Measurements from ENCODE around the gene IMPDH1. TPM values are rescaled to one million over a fixed set of nuclear protein-coding genes. Genes with fewer than 3 reads are reported as not detected.

The IMPDH1 gene
- total RNA-seq, 2 donors from 2014 or later: 48.1 to 59.7 TPM

- no peak overlapping the region for H3K27ac ChIP-seq
- peaks cover 0 to 8% of the 10 kb centered on the region in 2 donors for H3K4me1 ChIP-seq (ENCODE audit: control insufficient read depth in 1 of 2, low read depth in 2 of 2)
- DNase-seq (ENCODE audit: low spot score): no peak
- H3K27me3 ChIP-seq (replicated peaks; ENCODE audit: insufficient read depth): no peaks in the 10 kb centered on the region
- ATAC-seq (ENCODE audit: insufficient number of reproducible peaks, low FRiP score, low read depth): no peak
- H3K4me3 ChIP-seq: no peak overlapping the region
- no peaks in the 10 kb centered on the region for H3K9me3 ChIP-seq
- TF ChIP-seq, protein P1, sequence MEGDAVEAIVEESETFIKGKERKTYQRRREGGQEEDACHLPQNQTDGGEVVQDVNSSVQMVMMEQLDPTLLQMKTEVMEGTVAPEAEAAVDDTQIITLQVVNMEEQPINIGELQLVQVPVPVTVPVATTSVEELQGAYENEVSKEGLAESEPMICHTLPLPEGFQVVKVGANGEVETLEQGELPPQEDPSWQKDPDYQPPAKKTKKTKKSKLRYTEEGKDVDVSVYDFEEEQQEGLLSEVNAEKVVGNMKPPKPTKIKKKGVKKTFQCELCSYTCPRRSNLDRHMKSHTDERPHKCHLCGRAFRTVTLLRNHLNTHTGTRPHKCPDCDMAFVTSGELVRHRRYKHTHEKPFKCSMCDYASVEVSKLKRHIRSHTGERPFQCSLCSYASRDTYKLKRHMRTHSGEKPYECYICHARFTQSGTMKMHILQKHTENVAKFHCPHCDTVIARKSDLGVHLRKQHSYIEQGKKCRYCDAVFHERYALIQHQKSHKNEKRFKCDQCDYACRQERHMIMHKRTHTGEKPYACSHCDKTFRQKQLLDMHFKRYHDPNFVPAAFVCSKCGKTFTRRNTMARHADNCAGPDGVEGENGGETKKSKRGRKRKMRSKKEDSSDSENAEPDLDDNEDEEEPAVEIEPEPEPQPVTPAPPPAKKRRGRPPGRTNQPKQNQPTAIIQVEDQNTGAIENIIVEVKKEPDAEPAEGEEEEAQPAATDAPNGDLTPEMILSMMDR (IDR thresholded peaks at IDR 0.05): no peak
- peaks cover 23% of the 10 kb centered on the region for H3K36me3 ChIP-seq
These were observed 18.8 kb downstream of the IMPDH1 start for GRCh38 chr7:128390871-128391565.

GRCh38 chr7:128389618-128390329, 20.0 kb downstream of the IMPDH1 start:
- Histone ChIP-seq H3K36me3 (peaks cover 11% of the 10 kb centered on the region), H3K4me1 (ENCODE audit: control insufficient read depth in 1 of 2, low read depth in 2 of 2) (peaks cover 0 to 8% of the 10 kb centered on the region in 2 donors), H3K4me3 (no peak overlapping the region), H3K27ac (no peak overlapping the region), H3K9me3 (no peaks in the 10 kb centered on the region), H3K27me3 (replicated peaks; ENCODE audit: insufficient read depth) (no peaks in the 10 kb centered on the region)
- no peak for DNase-seq (ENCODE audit: low spot score)
- no peak for ATAC-seq (ENCODE audit: insufficient number of reproducible peaks, low FRiP score, low read depth)
- TF ChIP-seq, protein P1 (IDR thresholded peaks at IDR 0.05): no peak

DNA sequence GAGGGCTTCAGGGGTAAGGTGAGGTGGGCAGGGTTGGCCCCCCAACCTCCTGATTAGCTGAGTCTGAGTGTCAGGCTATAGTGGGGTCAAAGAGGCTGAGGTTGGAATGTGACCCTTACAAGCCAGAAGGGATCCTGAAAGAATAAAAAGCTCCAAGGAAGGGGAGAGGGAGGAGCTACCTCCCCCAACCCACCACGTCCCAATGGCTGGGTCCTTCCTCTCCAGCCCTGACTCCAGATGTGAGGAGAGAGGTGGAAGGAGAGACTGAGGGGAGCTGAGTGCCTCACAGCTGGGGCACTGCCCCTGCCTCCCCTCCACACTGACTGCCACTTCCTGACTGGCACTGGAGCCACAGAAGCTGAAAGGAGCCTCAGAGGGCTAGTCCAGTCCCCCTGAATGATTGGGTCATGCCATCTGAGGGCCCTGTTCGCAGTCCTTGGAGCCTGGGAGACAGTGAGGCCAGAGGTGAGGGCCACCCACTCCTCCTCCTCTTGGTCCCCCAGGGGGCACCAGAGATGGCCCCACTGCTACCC, 20.6 kb downstream of the IMPDH1 start:
- peaks cover 0 to 8% of the 10 kb centered on the region in 2 donors for H3K4me1 ChIP-seq (ENCODE audit: control insufficient read depth in 1 of 2, low read depth in 2 of 2)
- TF ChIP-seq, protein P1 (IDR thresholded peaks at IDR 0.05): no peak
- H3K4me3 ChIP-seq: no peak overlapping the region
- H3K9me3 ChIP-seq: no peaks in the 10 kb centered on the region
- peaks cover 4% of the 10 kb centered on the region for H3K36me3 ChIP-seq
- no peak overlapping the region for H3K27ac ChIP-seq
- ATAC-seq (ENCODE audit: insufficient number of reproducible peaks, low FRiP score, low read depth) (no peak), DNase-seq (ENCODE audit: low spot score) (no peak)
- no peaks in the 10 kb centered on the region for H3K27me3 ChIP-seq (replicated peaks; ENCODE audit: insufficient read depth)

GRCh38 chr7:128388145-128388485, 21.7 kb downstream of the IMPDH1 start:
- Histone ChIP-seq H3K36me3 (no peaks in the 10 kb centered on the region), H3K4me3 (no peak overlapping the region), H3K4me1 (ENCODE audit: control insufficient read depth in 1 of 2, low read depth in 2 of 2) (peaks cover 0 to 8% of the 10 kb centered on the region in 2 donors), H3K27ac (no peak overlapping the region), H3K27me3 (replicated peaks; ENCODE audit: insufficient read depth) (no peaks in the 10 kb centered on the region), H3K9me3 (no peaks in the 10 kb centered on the region)
- ATAC-seq (ENCODE audit: insufficient number of reproducible peaks, low FRiP score, low read depth) (no peak), DNase-seq (ENCODE audit: low spot score) (no peak)
- TF ChIP-seq, protein P1 (IDR thresholded peaks at IDR 0.05): no peak

Measured in thoracic aorta (tissue), 2 donors.